ENCODE results near the gene ACADVL.

GRCh38 chr17:7215652-7216180, 4.0 kb upstream of the ACADVL start:
- TF ChIP-seq CTCF (IDR thresholded peaks at IDR 0.05) (no peak), POLR2A (IDR thresholded peaks at IDR 0.05) (no peak)

Data from ovary (tissue), 3 donors.